ENCODE data around the gene ATXN1.

The ATXN1 gene

DNA sequence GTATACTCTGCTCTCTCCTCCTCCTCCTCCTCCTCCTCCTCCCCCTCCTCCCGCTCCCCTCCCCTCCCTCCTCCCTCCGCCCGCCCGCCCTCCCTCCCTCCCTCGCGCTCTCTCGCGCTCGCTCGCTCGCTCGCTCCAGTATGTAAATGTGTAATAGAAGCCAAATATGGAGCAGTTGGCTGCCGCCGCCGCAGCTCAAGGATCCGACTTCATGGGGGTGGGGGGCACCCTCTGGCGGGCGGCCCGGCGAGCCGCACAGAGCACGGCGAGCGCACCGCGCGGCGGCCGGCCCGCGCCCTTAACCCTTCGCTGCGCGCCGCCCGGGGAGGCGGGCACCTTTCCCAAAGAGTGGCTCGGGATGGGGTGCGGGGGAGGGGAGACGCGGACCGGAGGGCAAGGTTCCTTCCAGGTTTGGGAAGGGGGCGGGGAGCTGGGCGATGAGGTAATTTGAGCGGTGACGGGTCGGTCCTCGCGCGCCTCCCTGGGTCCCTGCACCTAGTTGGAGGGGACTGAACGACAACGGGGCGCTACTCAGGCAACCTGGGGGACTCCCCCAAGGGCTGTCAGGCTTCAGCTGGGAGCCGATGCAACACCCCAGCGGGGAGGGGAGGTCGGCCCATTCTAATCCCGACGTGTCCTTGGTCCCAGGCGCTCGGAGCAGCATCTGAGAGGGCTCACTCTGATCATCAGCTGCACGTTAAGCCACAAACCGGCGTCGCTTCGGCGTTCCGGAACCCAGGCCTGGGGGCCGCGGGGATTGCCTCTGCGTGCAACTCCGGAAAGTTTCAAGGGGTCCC is 409 bp upstream of the ATXN1 start (continued):
- TF ChIP-seq OSR2 (tag by site-specific recombination; IDR thresholded peaks at IDR 0.05) = no peak
- TF ChIP-seq GLI2 (tag by site-specific recombination; IDR thresholded peaks at IDR 0.05; ENCODE audit: borderline replicate concordance, low read depth) = no peak
- no peak for TF ChIP-seq ZNF292 (tag by site-specific recombination; IDR thresholded peaks at IDR 0.05; ENCODE audit: borderline replicate concordance, low read depth)
- TF ChIP-seq PRDM2 (tag by site-specific recombination; IDR thresholded peaks at IDR 0.05; ENCODE audit: borderline replicate concordance) = no peak
- no peak for TF ChIP-seq OVOL3 (tag by site-specific recombination; IDR thresholded peaks at IDR 0.05)
- TF ChIP-seq ZBTB10 (tag by site-specific recombination; IDR thresholded peaks at IDR 0.05) = peak; percentile 95
- no peak for TF ChIP-seq ZSCAN16 (tag by site-specific recombination; IDR thresholded peaks at IDR 0.05)
- peak; percentile 86 for TF ChIP-seq KLF10 (tag by site-specific recombination; IDR thresholded peaks at IDR 0.05)
- no peak for TF ChIP-seq ZNF560 (tag by site-specific recombination; IDR thresholded peaks at IDR 0.05; ENCODE audit: borderline replicate concordance)
- no peak for TF ChIP-seq ZNF112 (tag by site-specific recombination; IDR thresholded peaks at IDR 0.05)
- no peak for TF ChIP-seq GFI1B (tag by site-specific recombination; IDR thresholded peaks at IDR 0.05)
- TF ChIP-seq ZNF623 (tag by site-specific recombination; IDR thresholded peaks at IDR 0.05) = no peak
- TF ChIP-seq, protein P1, sequence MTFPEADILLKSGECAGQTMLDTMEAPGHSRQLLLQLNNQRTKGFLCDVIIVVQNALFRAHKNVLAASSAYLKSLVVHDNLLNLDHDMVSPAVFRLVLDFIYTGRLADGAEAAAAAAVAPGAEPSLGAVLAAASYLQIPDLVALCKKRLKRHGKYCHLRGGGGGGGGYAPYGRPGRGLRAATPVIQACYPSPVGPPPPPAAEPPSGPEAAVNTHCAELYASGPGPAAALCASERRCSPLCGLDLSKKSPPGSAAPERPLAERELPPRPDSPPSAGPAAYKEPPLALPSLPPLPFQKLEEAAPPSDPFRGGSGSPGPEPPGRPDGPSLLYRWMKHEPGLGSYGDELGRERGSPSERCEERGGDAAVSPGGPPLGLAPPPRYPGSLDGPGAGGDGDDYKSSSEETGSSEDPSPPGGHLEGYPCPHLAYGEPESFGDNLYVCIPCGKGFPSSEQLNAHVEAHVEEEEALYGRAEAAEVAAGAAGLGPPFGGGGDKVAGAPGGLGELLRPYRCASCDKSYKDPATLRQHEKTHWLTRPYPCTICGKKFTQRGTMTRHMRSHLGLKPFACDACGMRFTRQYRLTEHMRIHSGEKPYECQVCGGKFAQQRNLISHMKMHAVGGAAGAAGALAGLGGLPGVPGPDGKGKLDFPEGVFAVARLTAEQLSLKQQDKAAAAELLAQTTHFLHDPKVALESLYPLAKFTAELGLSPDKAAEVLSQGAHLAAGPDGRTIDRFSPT (tag by site-specific recombination; IDR thresholded peaks at IDR 0.05) = peak; percentile 72
- peak; percentile 87 for TF ChIP-seq ZNF629 (tag by site-specific recombination; IDR thresholded peaks at IDR 0.05)
- no peak for TF ChIP-seq ZNF530 (tag by site-specific recombination; IDR thresholded peaks at IDR 0.05; ENCODE audit: low read depth)
- peak; percentile 92 for TF ChIP-seq ZNF561 (tag by site-specific recombination; IDR thresholded peaks at IDR 0.05; ENCODE audit: borderline replicate concordance)
- no peak for TF ChIP-seq HOXC10 (CRISPR knock-in tag; IDR thresholded peaks at IDR 0.05)
- peak; percentile 61; the same call in 1 of the 2 replicates for TF ChIP-seq GLI4 (tag by site-specific recombination; IDR thresholded peaks at IDR 0.05)
- TF ChIP-seq ZNF335 (tag by site-specific recombination; conservative IDR thresholded peaks at IDR 0.05) = peak; percentile 96
- TF ChIP-seq, protein P2, sequence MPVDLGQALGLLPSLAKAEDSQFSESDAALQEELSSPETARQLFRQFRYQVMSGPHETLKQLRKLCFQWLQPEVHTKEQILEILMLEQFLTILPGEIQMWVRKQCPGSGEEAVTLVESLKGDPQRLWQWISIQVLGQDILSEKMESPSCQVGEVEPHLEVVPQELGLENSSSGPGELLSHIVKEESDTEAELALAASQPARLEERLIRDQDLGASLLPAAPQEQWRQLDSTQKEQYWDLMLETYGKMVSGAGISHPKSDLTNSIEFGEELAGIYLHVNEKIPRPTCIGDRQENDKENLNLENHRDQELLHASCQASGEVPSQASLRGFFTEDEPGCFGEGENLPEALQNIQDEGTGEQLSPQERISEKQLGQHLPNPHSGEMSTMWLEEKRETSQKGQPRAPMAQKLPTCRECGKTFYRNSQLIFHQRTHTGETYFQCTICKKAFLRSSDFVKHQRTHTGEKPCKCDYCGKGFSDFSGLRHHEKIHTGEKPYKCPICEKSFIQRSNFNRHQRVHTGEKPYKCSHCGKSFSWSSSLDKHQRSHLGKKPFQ (tag by site-specific recombination; IDR thresholded peaks at IDR 0.05) = no peak
- no peak for TF ChIP-seq ZNF37A (tag by site-specific recombination; IDR thresholded peaks at IDR 0.05)
- TF ChIP-seq ZNF624 (tag by site-specific recombination; IDR thresholded peaks at IDR 0.05) = no peak
- no peak for TF ChIP-seq PRDM1 (tag by site-specific recombination; IDR thresholded peaks at IDR 0.05)
- no peak for TF ChIP-seq ZSCAN23 (tag by site-specific recombination; IDR thresholded peaks at IDR 0.05)
- TF ChIP-seq ZNF76 (tag by site-specific recombination; IDR thresholded peaks at IDR 0.05; ENCODE audit: borderline replicate concordance, low read depth) = peak; percentile 47; the same call in 1 of the 2 replicates
- no peak for TF ChIP-seq ZNF768 (tag by site-specific recombination; IDR thresholded peaks at IDR 0.05)
- TF ChIP-seq ZNF221 (tag by site-specific recombination; IDR thresholded peaks at IDR 0.05; ENCODE audit: borderline replicate concordance) = no peak
- TF ChIP-seq ZFP41 (tag by site-specific recombination; IDR thresholded peaks at IDR 0.05; ENCODE audit: borderline replicate concordance) = no peak
